Stimulated activated CD8-positive, alpha-beta memory T cell treated with anti-CD3 and anti-CD28 coated beads, Interleukin-4, amount 100 ng/mL, for 48 hours (primary cell): ENCODE measurements around the gene ACTN4.

Source experiments
- DNase-seq: peaks from one replicate; pipeline ENCODE4 v3.0.0-alpha.2; 2020

The ACTN4 gene

DNA sequence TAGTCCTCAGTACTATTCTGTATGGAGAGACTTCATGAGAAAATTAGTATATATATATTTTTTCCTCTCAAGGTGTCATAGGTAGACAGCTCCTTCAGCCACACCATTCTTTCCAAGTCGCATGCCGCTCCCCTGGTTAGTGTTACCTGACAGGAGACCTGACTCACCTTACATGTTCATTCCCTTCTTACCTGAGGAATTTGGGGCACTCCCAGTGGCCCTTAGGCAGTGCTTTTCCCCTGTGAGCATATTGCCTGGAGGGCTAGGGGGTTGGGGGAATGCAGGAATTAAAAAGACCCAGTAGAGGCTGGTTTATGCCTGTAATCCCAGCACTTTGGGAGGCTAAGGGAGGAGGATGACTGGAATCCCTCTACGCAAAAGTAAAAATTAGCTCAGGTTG is 9.0 kb upstream of the ACTN4 start:
- DNase-seq, result no peak

DNA sequence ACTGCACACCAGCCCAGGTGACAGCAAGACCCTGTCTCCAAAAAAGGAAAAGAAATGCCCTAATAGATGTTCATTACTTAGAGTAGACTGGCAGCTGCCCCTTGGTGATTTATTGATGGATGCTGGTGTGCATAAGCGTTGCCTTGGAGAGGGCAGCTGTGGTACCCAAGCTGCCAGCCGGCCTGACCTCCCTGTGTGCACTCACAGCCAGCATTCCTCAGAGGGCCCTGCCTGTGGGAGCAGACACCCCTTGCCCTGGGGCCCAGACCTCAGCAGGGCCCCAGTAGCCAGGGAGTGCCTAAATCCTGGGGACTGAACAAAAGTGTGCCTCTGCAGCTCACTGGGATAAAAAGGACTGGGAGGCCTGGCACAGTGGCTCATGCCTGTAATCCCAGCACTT is 7.8 kb upstream of the ACTN4 start:
- DNase-seq, result no peak

DNA sequence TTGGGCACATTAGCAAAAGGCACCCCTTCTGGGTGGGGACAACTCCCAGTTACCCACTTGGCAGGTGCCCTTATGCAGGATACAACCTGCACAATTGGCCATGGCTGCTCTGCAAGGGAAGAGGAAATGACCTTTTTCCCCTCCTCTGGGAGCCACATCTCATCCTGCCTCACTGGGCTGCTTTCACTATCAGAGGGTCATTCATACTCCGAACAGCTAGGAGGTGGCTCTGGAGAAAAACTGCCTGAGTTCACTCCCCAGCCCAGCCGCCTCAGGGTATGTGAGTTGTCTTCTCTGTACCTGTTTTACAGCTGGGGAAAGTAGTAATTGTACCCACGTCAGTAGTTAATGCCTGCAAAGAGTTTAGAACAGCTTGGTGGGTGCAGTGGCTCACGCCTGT is 7.1 kb upstream of the ACTN4 start:
- DNase-seq, result no peak

DNA sequence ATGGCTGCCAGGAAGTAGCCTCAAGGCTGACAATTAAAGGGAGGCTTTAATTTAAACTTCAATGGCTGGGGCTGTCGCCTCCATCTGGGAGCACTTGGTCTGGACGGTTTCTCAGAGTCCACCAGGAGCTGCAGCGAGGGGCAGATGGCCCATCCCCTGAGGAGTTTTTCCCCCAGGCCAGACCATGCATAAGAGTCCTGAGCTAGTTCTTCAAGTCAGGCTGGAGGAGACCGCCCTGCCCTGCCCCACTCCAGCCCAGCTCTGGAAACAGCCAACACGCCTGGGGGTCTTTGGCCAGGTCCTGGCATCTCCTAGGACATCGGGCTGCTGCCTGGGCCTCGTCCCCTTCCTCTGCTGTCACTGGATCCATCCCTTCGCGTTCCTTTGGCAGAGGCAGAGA is 5.3 kb upstream of the ACTN4 start:
- DNase-seq, result no peak

DNA sequence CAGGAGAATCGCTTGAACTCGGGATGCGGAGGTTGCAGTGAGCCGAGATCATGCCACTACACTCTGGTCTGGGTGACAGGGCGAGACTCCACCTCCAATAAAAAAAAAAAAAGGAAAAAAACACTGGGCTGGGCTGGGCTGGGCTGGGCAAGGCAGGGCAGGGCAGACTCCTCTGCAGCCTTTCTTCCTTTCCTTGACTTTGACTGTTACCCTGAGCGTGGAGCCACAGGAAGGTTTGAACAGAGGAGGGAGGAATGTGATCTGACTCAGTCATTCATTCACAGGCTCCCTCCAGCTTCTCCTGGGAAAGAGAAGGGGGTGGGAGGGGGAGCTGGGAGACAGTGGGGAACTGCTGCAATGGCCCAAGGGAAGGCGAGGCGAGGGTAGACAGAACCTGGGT is 2.7 kb upstream of the ACTN4 start:
- no peak for DNase-seq

DNA sequence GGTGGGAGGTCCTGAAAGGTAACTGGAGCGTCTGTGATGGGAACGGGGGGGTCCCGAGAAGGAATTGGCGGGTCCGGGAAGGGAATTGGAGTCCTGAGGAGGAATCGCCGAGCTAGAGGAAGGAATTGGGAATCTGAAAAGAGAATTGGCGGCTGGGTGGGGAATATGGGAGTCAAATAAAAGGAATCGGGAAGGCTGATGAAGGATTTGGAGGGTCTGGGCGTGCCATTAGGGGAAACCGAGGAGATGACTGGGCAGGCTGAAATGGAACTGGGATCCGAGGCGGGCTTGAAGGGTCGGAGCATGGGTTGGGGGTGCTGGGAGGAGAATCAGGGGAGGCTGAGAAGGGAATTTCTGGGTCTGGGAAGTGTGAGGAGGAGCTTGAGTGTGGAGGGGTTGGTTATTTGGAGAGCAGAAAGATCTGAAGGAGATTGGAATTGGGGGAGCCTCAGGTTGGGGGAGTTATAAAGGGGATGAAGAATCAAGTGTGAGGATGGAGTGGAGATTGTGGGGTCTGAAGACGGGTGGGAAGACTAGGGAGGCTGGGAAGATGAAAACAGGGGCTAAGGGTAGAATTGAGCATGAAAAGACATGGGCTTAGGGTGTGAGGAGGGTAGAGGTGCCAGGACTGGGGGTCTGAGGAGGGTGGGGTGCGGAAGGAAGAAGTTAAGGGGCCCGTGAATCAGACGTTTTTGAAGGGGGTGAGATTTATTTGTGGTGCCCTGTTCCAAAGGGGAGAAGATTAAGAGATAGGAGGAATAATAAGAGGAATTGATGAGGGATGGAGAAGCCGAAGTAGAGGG is 718 bp downstream of the ACTN4 start:
- no peak for DNase-seq

DNA sequence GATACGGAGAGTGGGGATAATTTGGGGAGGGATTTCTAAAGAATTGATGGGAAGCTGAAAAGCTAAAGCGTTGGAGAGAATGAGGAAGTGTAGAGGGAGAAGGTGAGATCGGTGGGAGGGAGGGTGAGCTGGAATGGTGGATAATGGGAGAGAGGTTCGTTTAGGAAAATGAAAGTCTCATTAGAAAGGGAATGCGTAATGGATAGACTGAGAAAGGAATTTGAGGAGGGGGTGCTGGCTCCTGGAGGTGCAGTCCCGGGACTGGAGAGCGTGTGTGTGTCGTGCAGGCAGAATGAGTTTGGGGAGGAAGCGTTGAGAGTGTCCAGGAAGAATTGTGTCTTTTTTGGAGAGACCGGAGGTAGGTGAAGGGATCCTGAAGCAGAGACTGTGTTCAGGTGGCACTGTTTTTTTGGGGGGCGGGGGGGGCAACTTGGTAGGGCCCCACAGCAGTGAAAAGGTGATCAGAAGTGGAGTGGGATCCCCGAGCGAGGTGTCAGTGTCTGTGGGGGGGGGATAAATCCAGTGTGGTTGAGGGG is 1.4 kb downstream of the ACTN4 start:
- DNase-seq, result no peak

DNA sequence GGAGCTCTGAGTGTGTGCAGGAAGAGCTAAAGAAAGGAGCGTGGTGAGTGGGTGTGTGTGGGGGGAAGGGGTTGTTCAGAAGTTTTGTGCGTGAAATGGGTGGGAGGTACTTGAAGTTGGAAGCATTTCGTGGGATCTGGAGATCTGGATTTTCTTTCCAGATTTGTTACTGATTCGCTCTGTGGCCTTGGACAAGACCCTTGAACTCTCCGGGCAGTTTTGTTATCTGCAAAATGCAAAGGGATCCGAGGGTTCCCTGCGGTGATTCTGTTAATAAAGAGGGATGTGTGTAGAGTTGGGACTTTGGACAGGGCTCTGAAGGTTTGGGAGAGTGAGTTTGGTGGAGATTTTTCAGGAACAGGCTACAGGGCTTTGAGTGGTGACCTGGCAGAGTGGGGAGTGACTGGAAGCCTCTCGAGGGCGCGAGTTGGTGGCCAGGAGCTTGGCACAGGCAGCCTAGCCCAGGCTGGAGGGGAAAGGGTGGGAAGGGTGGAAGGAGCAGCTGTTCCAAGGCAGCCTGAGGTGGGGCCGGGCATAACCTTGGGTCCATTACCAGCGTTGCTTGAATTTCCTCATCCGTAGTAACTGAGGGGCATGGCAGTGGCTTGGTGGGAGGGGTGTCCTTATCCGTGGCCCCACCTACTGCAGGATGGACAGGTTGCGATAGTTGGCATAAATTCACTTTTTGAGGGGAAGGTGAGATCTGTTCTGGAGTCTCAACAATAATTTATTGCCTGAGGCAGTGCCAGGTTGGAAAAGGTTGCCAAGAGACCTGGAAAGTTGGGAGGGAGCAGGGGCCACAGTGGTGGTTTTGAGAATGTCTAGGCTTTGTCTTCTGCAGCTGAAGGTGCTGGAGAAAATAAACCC is 2.1 kb downstream of the ACTN4 start:
- DNase-seq, result no peak

DNA sequence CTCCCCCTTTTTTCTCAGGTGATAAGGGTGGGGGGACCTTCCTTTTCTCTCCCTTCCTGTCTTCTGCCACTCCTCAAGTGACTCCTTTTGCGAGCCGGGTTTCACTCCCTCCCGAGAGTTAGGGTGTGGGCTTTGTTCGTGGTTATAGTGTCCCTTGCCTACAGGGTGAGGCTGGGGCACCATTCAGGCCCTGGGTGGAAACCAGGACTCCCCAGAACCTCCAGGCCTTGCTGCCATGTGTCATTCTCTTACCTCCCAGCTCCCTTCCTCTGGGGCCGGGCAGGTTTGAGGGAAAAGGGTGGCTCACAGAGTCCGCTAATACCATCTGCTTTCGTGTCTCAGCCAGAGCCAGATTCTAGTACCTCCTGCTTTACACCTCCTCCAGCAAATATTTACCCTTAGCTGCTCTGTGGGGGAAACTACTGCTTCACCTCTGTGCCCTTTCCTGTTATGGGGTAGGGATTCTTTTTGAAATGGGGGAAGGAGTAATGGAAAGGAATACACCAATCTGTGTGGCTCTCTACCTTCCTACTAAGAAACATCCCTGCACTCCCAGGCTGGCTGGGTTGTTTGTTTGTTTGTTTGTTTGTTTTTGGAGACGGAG is 2.8 kb downstream of the ACTN4 start:
- DNase-seq, result no peak

DNA sequence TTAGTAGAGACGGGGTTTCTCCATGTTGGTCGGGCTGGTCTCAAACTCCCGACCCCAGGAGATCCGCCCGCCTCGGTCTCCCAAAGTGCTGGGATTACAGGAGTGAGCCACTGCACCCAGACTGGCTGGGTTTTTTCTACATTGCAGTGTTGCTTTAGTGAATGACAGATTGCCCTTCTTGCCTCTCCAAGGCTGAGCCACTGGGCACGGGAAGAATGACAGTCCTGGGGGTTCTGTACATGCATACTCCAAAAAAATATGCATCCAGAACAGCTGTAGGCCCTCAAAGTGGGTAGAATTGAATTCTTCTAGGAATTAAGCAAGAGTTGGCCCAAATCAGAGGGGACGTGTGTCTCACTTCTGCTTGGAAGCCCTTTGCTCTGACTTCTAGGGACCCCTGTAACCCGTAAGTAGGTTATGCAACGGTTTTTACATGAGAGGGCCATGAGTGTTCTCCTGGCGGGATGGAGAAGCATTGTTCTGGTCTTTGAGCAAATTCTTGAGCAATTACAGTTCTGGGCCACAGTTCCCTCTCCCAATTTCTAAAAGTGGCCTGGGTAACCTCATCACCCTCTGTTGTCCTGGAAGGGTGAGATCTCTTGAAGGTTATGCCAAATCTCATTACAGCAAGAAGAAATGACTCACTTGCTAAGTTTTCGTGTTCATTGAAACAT is 3.6 kb downstream of the ACTN4 start:
- no peak for DNase-seq

DNA sequence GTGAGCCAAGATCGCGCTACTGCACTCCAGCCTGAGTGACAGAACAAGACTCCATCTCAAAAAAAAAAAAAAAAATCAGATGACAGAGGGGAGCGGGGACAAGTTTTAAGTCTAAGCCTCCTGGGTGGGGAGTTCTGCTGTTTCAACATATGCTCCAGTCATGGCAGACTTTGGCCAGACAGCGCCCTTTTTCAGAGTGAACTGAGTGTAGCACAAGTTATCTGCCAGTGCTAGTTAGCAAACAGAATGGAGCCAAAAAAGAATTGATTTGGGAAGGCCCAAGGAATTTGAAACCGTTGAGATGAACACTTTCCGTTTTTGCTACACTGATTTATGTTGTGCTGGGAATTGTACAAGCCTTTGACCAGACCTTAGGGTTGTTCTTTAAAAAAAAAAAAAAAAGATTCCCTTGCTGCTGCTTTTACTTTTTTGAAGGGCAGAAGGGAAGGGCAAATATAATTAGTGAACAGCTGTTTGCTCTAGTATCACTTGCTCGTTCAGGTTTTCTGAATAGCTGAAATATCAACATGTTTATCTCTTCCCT is 5.7 kb downstream of the ACTN4 start:
- DNase-seq, result no peak

DNA sequence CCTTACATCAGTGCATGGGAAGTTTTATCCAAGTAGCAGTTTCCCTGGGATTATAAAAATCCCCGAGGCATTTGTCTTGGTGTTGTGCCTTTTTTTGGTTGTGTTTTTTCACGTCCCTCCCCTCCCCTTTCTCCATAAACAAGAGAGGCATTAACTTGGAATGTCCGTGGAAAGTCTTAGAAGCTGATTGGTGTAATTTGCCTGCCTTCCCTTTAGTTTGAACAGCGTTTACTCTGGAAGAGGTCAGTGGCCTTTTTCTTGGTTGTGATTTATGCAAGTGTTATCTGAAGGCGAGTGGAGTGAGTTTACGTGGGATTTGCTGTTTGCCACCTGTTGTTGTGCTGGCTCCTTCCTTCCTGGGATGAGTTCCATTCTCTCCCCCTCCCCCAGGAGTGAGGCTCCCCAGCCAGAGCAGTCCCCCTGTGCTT is 7.2 kb downstream of the ACTN4 start:
- DNase-seq, result no peak

DNA sequence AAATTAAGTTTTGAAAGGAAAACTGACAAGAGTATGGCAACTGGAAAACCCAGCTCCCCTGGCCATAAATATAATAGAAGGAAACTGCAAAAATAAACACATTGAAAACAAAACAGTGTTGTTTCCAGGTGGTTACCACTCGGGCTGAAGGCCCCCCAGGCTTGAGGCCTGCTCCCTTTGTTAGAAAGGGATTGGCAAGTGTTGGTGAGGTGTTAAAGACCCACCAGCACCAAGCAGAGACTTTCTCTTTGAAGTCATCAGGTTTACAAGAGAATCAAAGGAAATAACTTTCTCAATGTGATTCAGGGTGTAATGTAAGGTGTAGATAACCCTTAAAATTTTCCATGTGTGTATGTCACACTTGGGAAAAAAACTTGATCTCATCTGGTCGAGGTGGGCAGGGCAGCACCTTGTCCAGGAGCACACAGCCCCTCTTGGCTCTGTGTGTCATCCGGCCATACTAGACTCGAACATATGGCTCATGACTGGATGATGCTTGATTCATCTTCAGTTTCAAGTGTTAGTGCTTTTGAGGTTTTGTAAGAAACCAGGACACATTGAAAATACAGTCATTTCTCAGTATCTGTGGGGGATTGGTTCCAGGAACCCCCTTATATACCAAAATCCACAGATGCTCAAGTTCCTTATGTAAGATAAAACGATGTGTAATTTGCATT is 7.8 kb downstream of the ACTN4 start:
- DNase-seq, result peak; percentile 65

DNA sequence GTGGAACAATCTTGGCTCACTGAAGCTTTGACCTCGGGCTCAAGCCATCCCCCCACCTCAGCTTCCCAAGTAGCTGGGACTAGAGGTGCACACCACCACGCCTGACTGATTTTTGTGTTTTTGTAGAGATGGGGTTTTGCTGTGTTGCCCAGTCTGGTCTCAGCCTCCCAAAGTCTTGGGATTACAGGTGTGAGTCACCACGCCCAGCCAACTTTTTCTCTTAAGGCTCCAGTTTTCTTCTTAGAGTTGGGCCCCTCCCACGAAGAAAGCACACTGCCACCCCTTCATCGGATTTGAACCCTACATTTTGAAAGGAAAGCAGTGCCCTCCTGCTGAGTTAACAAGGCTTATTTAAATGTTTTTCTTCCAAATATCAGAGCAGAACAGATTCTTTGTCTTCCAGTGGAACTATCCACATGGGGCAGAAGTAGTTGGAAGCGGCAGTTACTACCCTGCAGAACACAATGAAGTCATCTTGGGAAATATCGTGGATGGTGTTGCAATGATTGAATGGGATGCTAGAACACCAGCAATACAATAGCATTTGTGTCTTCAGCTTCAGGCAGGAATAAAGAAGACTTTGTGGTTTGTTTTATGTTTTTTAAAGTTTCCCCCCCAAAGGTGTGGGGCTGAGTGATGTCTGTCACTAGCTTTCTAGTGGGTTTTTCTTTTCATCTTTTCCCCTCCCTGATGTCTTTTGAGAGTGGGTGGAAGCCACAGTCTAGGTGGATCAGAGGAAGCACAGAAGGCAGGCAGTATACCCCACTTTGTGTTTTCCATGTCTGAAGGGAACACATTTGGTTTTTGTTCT is 8.9 kb downstream of the ACTN4 start:
- DNase-seq, result no peak

DNA sequence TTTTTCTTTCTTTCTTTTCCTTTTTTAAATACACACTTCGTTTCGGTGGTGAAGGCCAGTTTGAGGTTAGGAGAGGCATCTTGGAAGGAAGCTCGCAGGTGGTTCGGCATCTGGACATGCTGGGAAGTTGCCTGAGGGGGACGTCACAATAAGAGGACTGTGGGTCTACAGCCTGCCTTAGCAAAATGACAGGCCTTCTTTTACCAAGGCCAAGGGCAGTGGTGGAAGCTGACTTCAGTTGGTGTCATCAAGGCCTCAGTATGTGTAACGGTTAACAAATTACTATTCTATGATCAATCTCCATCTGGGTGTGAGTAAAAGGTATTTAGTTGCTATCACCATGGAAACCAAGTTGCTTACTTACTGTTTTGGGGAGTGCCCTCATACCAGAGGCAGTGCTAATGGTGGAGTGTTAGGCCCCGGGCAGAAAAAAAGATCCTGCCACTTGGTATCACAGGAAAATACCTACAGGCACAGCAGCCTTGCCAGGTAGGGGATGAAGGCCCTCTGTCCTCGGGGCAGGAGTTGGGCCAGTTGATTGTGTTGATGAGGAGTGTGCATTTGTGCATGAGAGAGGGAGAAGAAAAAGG is 10.3 kb downstream of the ACTN4 start:
- no peak for DNase-seq

DNA sequence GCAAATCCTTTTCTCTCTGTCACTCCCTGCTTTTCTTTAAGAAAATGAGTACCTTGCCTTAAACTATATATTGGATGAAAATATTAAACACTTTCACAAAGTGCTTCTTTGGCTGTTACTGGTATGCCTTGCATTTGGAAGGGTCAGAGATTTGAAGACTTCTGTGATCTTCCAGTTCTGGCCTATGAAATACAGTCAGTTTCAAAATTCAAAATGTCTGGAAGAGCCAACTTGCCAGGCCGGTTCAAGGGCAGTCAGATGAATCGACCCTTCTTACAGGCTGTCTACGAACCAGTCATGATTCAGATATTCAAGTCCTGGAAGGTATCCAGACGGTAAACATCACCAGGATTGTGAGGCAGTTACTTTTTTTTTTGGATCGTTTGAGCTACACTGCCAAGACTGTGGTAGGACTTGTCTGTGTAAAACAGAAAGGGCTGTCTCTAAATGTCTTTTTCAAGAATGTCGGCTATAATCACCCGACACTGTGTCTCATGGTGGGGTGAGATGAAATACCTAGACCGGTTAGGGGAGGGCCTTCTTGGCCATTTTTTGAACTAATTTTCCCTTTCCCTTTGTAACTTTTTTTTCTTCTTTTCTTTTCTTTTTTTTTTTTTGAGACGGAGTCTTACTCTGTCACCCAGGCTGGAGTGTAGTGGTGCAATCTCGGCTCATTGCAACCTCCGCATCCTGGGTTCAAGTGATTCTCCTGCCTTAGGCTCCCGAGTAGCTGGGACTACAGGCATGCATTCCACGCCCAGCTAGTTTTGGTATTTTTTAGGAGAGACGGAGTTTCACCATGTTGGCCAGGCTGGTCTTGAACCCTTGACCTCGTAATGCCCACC is 11.2 kb downstream of the ACTN4 start:
- no peak for DNase-seq

DNA sequence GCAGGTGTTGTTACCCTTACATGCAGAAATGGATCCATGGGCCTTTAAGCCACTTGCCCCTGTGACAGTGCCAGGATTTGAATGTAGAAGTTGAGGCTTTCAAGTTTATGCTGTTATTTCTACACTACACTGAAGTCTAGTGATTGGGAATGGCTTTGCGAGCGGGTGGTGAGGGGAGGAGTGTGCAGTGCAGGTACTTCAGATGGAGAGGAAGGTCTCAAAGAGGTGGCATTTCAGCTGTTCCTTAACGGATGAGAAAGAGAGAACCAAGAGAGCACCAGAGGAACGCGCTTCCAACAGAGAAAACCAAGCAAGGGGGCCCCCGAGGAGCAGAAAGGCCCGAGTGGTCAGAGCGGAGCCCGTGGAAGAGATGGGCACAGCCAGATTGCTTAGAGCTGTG is 13.3 kb downstream of the ACTN4 start:
- DNase-seq, result no peak

DNA sequence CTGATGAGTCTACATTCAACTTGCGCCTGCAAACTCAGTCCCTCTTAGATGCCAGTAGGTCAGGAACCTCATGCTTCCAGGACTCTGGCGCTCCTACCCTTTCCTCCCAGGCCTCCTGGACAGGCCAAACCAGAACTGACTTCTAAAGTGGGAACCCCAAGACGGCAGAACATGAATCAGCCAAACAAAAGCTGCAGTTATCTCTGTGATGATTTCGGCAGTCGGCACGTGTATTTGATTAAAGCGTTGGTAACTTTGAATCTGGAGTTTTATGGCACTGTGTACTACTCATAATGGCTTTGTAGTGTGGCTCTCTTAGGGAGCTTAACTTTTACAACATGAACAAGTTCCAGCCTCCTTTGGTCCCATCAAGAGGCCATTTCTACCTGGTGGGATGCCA is 13.7 kb downstream of the ACTN4 start:
- DNase-seq, result no peak

DNA sequence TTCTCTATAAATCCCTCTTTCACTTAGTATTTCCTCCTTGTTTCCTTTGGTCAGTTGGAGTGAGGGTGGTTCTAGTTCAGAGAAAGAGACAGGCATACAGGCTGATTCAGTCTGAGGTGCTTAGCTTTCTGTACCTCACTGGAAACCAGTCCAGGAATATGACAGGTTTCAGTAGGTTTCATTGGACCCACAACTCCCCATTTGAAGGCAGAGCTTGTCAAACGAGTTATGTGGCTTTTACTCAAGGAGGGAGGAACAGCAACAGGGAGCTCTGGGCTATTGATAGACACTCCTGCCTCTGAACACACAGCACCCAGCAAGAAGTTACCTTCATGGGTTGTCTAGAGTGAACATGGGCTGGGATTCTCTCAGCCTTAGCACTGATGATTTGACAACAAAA is 14.5 kb downstream of the ACTN4 start:
- DNase-seq, result no peak
